GM18526 (cell line): ENCODE results near the gene ATG9B.

Experiments
- POLR2A ChIP-seq: IDR thresholded peaks from 3 replicates; pipeline ENCODE4 v1.6.1; 2011; ENCODE audit not compliant: insufficient read length; ENCODE audit errors: extremely low read depth

ATG9B gene

DNA sequence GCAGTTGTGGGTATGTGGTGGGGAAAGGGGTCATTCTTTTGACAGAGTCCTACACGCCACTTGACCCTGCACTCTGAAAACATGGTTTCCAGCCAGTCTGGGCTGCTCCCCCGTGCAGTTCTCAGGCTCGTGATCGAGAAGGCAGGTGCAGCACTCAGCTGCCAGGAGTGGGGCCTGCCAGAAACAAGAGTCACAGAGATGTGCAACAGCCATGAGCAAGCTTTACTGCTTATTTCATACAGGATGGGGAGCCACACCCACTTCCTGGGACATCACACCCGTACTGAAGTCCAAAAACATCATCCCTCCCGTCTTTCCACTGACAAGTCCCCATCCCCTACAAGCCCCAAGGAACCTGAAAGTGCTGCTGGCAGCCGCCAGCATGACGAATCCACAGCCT, 9.3 kb downstream of the ATG9B start:
- TF ChIP-seq POLR2A = no peak

DNA sequence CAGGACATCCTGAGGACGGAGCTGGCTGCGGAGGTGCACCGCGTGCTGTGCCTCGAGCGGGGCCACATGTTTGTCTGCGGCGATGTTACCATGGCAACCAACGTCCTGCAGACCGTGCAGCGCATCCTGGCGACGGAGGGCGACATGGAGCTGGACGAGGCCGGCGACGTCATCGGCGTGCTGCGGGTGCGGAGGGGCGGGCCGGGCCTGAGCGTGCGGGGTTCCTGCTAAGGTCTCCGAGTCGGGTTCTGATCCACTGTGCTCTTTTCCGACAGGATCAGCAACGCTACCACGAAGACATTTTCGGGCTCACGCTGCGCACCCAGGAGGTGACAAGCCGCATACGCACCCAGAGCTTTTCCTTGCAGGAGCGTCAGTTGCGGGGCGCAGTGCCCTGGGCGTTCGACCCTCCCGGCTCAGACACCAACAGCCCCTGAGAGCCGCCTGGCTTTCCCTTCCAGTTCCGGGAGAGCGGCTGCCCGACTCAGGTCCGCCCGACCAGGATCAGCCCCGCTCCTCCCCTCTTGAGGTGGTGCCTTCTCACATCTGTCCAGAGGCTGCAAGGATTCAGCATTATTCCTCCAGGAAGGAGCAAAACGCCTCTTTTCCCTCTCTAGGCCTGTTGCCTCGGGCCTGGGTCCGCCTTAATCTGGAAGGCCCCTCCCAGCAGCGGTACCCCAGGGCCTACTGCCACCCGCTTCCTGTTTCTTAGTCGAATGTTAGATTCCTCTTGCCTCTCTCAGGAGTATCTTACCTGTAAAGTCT, 10.4 kb downstream of the ATG9B start:
- TF ChIP-seq POLR2A = no peak

DNA sequence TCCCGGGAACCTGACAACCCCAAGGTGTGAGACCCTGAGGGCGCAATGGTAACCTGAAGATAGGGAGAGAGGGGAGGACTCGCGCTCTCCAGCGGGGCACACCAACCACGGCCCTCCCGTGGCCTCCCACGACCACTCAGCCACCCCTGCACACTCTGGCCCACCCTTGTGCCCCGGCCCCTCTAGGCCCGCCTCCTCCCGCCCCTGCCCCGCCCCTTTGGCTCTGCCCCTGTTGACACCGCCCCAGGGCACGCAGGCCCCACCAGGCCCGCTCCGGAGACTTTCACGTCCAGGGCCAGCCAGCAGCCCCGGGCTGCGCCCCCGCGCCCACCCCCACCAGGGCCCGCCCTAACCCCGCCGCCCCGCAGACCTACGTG, 10.9 kb downstream of the ATG9B start:
- no peak for TF ChIP-seq POLR2A

DNA sequence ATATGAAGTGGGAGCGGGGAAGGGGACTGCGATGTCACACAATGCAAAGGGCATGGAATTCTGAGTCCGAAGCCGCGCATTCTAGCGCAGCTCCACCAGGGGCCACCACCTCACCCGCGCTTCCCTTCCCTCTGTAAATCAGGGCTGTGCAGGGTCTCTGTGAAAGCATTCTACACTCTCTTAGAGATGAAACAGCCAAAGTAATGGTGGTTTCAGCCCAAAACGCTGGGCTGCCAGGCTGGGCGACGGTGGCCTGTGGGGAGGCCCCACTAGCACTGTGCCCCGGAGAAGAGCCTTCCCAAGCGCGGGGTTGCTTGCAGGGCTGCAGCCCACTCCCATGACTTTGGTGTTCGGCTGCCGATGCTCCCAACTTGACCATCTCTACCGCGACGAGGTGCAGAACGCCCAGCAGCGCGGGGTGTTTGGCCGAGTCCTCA, 11.4 kb downstream of the ATG9B start:
- TF ChIP-seq POLR2A = no peak

DNA sequence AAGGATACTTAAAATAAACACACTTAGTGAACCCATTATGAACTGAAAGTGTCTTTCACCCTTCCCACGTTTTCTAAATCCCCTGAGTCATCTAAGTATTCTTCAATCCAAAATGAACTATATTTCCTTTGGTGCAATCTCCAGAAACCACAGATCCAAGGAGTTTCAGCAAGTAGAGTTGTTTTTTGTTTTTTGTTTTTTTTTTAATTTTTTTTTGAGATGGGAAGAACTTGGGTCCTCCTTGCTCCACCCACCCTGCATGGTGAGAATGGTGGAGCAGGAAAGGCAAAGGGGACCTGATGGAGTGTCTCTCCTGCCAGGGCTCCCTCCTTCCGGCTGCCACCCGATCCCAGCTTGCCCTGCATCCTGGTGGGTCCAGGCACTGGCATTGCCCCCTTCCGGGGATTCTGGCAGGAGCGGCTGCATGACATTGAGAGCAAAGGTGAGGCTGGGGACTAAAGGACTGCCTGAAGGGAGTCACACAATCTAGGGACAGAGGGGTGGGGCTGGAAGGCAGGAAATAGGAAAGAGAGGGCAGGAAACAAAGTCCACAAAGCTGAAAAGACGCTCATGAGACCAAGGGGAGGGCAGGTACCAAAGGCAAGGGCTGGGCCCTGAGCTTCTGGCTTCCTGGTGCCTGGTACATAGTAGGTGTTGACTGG, 12.1 kb downstream of the ATG9B start:
- no peak for TF ChIP-seq POLR2A

DNA sequence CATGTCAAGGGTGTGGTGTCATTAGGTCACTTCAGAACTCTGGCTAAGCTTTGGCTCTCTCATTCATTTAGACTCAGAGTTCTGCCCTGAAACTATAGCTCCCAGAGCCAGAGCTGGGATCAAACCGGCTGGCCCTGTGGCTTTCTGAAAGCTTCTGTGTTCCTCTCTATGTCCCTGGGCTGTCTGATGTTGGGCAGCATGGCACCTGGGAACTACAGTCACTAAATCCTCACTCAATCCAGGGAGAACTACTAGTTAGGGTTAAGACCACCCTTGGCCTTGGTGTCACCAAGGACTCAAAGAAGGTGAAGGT, 13.2 kb downstream of the ATG9B start:
- no peak for TF ChIP-seq POLR2A

DNA sequence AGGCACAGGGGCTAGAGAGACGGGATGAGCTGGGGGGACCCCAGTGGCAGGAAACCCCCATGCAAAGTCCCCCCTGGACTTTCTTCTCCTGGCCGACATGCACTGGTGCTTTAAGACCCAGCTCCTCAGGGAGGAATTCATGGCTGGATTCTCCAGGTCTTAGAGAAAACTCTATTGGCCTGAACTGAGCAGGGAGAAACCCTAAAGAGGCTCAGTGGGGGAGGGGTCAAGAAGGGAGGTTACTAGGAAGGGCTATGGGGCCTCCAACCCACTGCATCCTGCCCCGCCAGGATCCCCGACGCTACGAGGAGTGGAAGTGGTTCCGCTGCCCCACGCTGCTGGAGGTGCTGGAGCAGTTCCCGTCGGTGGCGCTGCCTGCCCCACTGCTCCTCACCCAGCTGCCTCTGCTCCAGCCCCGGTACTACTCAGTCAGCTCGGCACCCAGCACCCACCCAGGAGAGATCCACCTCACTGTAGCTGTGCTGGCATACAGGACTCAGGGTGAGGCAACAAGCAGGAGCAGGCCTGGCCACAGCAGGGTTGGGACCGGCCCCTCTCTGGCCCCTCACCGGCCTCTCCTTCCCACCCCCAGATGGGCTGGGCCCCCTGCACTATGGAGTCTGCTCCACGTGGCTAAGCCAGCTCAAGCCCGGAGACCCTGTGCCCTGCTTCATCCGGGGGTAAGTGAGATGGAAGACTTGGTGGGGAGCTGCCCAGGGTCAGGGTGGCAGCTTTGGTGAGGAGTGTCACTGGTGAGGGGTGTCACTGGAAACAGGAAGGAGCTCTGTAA, 13.8 kb downstream of the ATG9B start:
- no peak for TF ChIP-seq POLR2A

DNA sequence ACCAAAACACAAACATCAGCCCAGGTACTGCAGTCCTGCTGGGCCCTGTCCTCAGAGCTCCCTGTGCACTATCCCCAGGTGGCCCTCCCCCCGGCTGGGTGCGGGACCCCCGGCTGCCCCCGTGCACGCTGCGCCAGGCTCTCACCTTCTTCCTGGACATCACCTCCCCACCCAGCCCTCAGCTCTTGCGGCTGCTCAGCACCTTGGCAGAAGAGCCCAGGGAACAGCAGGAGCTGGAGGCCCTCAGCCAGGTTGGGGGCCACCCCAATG, 14.3 kb downstream of the ATG9B start:
- no peak for TF ChIP-seq POLR2A

DNA sequence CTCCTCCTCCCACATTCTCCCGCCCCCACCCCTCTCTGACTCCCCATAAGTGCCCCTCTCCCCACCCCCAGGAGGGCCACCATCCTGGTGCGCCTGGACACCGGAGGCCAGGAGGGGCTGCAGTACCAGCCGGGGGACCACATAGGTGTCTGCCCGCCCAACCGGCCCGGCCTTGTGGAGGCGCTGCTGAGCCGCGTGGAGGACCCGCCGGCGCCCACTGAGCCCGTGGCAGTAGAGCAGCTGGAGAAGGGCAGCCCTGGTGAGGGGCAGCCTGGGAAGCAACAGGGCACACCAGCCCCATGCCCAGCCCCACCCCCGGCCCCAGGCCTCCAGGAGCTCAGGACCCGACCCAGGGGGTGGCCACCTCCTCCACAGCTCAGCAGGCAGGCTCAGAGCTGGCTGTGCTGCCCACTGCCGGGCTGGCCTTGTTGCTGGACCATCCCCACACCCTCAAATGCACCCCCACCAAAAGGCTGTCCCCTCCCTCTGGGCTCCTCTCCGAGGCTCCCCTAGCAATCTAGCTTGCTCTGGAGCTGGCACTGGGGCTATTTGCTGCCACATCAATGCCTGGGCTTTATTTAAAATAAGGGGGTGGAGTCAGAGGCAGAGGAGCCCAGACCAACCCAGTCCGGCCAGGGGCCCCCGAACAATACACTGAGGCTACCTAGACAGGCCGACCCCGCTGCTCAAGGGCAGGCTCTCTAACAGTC, 14.8 kb downstream of the ATG9B start:
- no peak for TF ChIP-seq POLR2A

DNA sequence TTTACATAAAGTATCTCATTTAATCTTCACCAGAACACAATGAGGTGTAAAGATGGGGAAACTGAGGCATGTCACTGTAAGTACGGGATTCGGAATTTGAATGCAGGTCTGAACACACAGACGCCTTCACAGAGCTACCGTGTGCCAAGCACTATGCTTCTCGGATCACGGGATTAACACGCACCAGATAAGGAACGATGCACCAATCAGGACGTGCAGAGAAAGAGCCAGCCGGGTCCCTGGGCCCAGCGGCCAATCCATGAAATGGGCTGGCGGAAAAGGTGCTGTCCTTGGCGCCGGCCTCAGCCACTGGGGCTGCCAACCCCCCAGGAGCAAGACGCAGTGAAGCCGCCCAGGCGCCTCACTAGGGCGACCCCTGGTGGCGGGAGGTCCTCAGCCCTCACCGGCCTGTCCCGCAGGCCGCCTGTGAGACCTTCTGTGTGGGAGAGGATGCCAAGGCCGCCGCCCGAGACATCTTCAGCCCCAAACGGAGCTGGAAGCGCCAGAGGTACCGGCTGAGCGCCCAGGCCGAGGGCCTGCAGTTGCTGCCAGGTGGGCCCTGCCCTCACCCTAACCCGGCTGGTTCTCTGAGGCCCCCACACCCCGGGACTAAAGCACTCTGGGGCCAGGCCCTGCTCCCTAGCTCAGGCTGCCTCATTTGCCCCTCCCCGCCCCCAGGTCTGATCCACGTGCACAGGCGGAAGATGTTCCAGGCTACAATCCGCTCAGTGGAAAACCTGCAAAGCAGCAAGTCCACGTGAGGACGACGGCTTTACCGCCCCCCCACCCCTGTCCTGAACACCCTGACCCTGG, 15.6 kb downstream of the ATG9B start:
- TF ChIP-seq POLR2A = no peak

DNA sequence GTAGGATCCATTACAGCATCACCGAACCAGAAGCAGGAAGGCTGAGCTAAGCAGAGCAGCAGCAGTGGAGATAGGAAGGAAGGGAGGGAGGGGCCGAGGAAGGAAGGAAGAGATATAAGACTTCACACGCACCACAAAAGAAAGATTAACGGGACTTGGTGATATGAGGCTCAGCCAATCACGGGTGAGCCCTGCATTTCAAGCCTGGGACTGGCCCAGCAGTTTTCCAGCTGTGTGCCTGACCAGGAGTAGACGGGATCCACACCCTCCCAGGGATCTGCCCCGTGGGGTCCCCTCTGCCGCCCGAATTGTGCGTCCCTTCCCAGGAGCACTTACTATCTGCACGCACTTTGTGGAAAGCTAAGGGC, 16.2 kb downstream of the ATG9B start:
- no peak for TF ChIP-seq POLR2A

DNA sequence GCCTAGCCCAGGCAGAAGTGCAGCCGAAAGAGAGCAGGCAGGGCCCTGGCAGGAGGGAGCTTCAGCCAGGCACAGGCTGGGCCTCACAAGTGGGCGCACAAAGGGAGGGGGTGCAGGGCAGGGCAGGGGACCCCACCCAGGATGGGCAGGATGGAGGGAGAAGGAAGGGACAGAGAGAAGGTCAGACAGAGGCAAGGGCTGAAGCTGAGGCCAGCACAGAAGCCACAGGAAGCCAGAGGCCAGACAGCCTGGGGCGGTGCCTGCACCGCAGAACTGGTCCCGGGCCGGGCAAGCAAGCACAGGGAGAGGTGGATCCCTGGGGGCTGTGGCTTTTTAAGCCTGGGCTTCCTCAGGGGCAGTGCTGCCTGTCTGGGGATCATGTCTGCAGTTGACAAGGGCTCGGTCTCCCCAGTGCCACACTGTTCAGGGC, 16.8 kb downstream of the ATG9B start:
- no peak for TF ChIP-seq POLR2A

DNA sequence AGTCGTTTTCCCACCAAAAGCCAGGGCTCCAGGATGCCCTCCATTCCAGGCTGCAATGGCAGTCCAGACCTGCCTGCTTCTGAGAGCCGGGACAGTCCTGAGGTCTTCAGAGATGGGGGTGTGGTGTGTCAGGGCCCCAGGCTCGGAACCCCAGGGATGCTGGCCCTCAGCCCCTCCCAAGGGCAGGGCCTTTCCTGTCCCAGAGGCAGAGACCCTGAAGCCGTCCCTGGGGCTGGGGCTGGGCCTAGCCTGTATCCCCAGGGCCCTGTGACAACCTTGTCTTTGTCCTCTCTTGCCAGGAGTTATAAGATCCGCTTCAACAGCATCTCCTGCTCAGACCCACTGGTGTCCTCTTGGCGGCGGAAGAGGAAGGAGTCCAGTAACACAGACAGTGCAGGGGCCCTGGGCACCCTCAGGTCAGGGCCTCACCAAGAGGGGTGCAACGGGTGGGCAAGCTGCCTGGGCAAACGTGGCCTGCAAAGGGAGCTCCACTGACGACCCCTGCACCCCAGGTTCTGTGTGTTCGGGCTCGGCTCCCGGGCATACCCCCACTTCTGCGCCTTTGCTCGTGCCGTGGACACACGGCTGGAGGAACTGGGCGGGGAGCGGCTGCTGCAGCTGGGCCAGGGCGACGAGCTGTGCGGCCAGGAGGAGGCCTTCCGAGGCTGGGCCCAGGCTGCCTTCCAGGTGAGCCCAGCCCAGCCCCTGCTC, 17.5 kb downstream of the ATG9B start:
- no peak for TF ChIP-seq POLR2A

DNA sequence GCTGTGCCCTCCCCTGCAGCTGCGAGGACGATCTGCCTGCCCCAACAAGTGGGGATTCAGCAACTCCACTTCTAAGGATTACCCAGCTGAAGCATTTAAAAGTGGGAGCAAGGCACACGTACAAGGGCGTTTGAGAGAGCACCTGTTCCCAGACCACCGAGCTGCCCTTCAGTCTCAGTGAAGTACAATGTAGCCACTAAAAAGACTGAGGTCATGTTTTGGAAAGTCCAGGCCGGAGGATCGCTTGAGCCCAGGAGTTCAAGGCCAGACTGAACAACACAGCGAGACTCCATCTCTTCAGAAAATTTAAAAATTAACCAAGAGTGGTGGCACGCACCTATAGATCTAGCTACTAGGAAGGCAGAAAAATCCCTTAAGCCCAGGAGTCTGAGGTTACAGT, 18.7 kb downstream of the ATG9B start:
- TF ChIP-seq POLR2A = no peak
